SK-N-SH (cell line): ENCODE results near the gene S100A10. TPM values are rescaled to one million over a fixed set of nuclear protein-coding genes. Genes with fewer than 3 reads are reported as not detected.

Source experiments
- CTCF ChIA-PET: fragments of 300-600, 350-600 bp; formaldehyde crosslinking; extraction: SDS; loops from one replicate; lab custom pipeline; 2021; lab: Yijun Ruan, JAX
- POLR2A ChIA-PET: fragments of 350-600 bp; sonication (Branson Sonifier 250); formaldehyde crosslinking; extraction: SDS; loops from one replicate; lab custom pipeline; 2020; ENCODE audit warnings: antibody characterized with exemption, inconsistent platforms; lab: Yijun Ruan, JAX
- DNase-seq: peaks from one replicate; pipeline ENCODE4 v3.0.0; 2012
- H2AFZ ChIP-seq: fragments of 200-600 bp; sonication (generic); 2 replicates; pipeline ENCODE4 v1.8.1; 2016; ENCODE audit warnings: antibody characterized with exemption, mild to moderate bottlenecking, low read depth
- H3F3A ChIP-seq: fragments of 200-600 bp; sonication (generic); replicated peaks from 2 replicates; pipeline ENCODE3; 2016; ENCODE audit warnings: antibody characterized with exemption, mild to moderate bottlenecking; ENCODE audit not compliant: insufficient read depth
- H3K27ac ChIP-seq, 2 experiments: fragments of 200-500 bp in 1 of 2; fragments of 200-600 bp in 1 of 2; sonication (Bioruptor generic) in 1 of 2; sonication (generic), shearing (Covaris generic) in 1 of 2; 2 replicates each; pipeline versions ENCODE4 v1.5.1 to v1.6.1; 2014 to 2016; ENCODE audit warnings: low read depth in 2 of 2, inconsistent platforms in 1 of 2, low read length in 1 of 2, mild to moderate bottlenecking in 1 of 2, mixed read lengths in 1 of 2
- H3K27me3 ChIP-seq: fragments of 200-600 bp; sonication (generic), shearing (Covaris generic); 2 replicates; pipeline ENCODE4 v1.6.1; 2016; ENCODE audit warnings: mixed run types; ENCODE audit not compliant: insufficient read depth
- H3K36me3 ChIP-seq, 2 experiments: fragments of 200-500 bp in 1 of 2; fragments of 200-600 bp in 1 of 2; sonication (Bioruptor generic) in 1 of 2; sonication (generic) in 1 of 2; replicated peaks in 1 of 2; 2 replicates each; pipeline versions ENCODE3 to v1.5.1; 2014 to 2016; ENCODE audit warnings: low read length in 1 of 2, mild to moderate bottlenecking in 1 of 2; ENCODE audit not compliant: insufficient read depth in 2 of 2, control insufficient read depth in 1 of 2
- H3K4me1 ChIP-seq, 2 experiments: fragments of 200-500 bp in 1 of 2; fragments of 200-600 bp in 1 of 2; sonication (Bioruptor generic) in 1 of 2; sonication (generic), shearing (Covaris generic) in 1 of 2; 2 replicates each; pipeline versions ENCODE4 v1.5.1 to v1.6.1; 2014 to 2016; ENCODE audit warnings: low read depth in 1 of 2, low read length in 1 of 2, mixed run types in 1 of 2; ENCODE audit not compliant: insufficient read depth in 2 of 2, control insufficient read depth in 1 of 2
- H3K4me2 ChIP-seq: fragments of 200-600 bp; sonication (generic), shearing (Covaris generic); 2 replicates; pipeline ENCODE4 v1.6.1; 2017; ENCODE audit warnings: mixed run types
- H3K4me3 ChIP-seq, 2 experiments: fragments of 200-500 bp in 1 of 2; fragments of 200-600 bp in 1 of 2; sonication (Bioruptor generic) in 1 of 2; sonication (generic), shearing (Covaris generic) in 1 of 2; 2 replicates each; pipeline versions ENCODE4 v1.5.1 to v1.8.1; 2014 to 2016; ENCODE audit warnings: low read depth in 2 of 2, inconsistent platforms in 1 of 2, low read length in 1 of 2, mild to moderate bottlenecking in 1 of 2, mixed read lengths in 1 of 2, moderate library complexity in 1 of 2
- H3K79me2 ChIP-seq: fragments of 200-600 bp; sonication (generic); 2 replicates; pipeline ENCODE4 v1.8.1; 2017; ENCODE audit warnings: mild to moderate bottlenecking; ENCODE audit not compliant: insufficient read depth
- H3K9ac ChIP-seq: fragments of 200-600 bp; sonication (generic); 2 replicates; pipeline ENCODE4 v1.6.1; 2017; ENCODE audit warnings: mixed run types
- H3K9me2 ChIP-seq: fragments of 200-600 bp; sonication (generic); 2 replicates; pipeline ENCODE4 v1.6.1; 2017; ENCODE audit warnings: mixed run types
- H3K9me3 ChIP-seq: fragments of 200-600 bp; sonication (generic); 2 replicates; pipeline ENCODE4 v1.6.1; 2017; ENCODE audit warnings: mixed run types, mild to moderate bottlenecking, moderate library complexity
- H4K20me1 ChIP-seq: fragments of 200-600 bp; sonication (generic); 2 replicates; pipeline ENCODE4 v1.6.1; 2017; ENCODE audit warnings: mild to moderate bottlenecking, mixed run types; ENCODE audit not compliant: insufficient read depth
- MXI1 ChIP-seq: IDR thresholded peaks from 2 replicates; pipeline ENCODE4 v1.6.1; 2012; ENCODE audit warnings: mild to moderate bottlenecking, low read depth, low read length, improper control_type of control experiment
- NRF1 ChIP-seq: IDR thresholded peaks from 2 replicates; pipeline ENCODE4 v1.6.1; 2012; ENCODE audit warnings: low read depth, mild to moderate bottlenecking, low read length
- RFX5 ChIP-seq: IDR thresholded peaks from 2 replicates; pipeline ENCODE4 v1.6.1; 2012; ENCODE audit warnings: mild to moderate bottlenecking, improper control_type of control experiment, low read length
- SMC3 ChIP-seq: IDR thresholded peaks from 2 replicates; pipeline ENCODE4 v1.6.1; 2012; ENCODE audit warnings: low read depth, low read length, improper control_type of control experiment
- TEAD4 ChIP-seq: IDR thresholded peaks from 2 replicates; pipeline ENCODE4 v1.4.0; 2012; ENCODE audit warnings: mild to moderate bottlenecking, borderline replicate concordance; ENCODE audit not compliant: insufficient read depth
- USF1 ChIP-seq: IDR thresholded peaks from 2 replicates; pipeline ENCODE4 v1.4.0; 2012; ENCODE audit warnings: low read depth, borderline replicate concordance
- polyA plus RNA-seq, 3 experiments: library from polyadenylated mRNA; depleted of rRNA; stranded (reverse); fragments of >200 nt; gene quantifications; 2 replicates each; pipeline ENCODE4 v1.2.3, GENCODE V29; 2012
- TF ChIP-seq, protein P1 (sequence below): IDR thresholded peaks from 2 replicates; pipeline ENCODE4 v1.6.1; 2012; ENCODE audit warnings: mild to moderate bottlenecking, low read depth, low read length, moderate library complexity
- TF ChIP-seq, protein P2 (sequence below): IDR thresholded peaks from 2 replicates; pipeline ENCODE4 v1.4.0; 2012; ENCODE audit warnings: low read depth, borderline replicate concordance
- TF ChIP-seq, protein P3 (sequence below): fragments of 200-600 bp; sonication (generic); IDR thresholded peaks from 2 replicates; pipeline ENCODE4 v1.6.1; 2017; ENCODE audit warnings: antibody characterized with exemption, mild to moderate bottlenecking, moderate library complexity

The S100A10 gene
- polyA plus RNA-seq, 1 of the 3 experiments (the other 2 are of a cell fraction), result 161 TPM

GRCh38 chr1:152000964-152001630 lies 7.4 kb upstream of the S100A10 start (continued):
- TF ChIP-seq, protein P1, sequence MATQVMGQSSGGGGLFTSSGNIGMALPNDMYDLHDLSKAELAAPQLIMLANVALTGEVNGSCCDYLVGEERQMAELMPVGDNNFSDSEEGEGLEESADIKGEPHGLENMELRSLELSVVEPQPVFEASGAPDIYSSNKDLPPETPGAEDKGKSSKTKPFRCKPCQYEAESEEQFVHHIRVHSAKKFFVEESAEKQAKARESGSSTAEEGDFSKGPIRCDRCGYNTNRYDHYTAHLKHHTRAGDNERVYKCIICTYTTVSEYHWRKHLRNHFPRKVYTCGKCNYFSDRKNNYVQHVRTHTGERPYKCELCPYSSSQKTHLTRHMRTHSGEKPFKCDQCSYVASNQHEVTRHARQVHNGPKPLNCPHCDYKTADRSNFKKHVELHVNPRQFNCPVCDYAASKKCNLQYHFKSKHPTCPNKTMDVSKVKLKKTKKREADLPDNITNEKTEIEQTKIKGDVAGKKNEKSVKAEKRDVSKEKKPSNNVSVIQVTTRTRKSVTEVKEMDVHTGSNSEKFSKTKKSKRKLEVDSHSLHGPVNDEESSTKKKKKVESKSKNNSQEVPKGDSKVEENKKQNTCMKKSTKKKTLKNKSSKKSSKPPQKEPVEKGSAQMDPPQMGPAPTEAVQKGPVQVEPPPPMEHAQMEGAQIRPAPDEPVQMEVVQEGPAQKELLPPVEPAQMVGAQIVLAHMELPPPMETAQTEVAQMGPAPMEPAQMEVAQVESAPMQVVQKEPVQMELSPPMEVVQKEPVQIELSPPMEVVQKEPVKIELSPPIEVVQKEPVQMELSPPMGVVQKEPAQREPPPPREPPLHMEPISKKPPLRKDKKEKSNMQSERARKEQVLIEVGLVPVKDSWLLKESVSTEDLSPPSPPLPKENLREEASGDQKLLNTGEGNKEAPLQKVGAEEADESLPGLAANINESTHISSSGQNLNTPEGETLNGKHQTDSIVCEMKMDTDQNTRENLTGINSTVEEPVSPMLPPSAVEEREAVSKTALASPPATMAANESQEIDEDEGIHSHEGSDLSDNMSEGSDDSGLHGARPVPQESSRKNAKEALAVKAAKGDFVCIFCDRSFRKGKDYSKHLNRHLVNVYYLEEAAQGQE, result no peak
- no peak for TF ChIP-seq NRF1
- TF ChIP-seq, protein P2, sequence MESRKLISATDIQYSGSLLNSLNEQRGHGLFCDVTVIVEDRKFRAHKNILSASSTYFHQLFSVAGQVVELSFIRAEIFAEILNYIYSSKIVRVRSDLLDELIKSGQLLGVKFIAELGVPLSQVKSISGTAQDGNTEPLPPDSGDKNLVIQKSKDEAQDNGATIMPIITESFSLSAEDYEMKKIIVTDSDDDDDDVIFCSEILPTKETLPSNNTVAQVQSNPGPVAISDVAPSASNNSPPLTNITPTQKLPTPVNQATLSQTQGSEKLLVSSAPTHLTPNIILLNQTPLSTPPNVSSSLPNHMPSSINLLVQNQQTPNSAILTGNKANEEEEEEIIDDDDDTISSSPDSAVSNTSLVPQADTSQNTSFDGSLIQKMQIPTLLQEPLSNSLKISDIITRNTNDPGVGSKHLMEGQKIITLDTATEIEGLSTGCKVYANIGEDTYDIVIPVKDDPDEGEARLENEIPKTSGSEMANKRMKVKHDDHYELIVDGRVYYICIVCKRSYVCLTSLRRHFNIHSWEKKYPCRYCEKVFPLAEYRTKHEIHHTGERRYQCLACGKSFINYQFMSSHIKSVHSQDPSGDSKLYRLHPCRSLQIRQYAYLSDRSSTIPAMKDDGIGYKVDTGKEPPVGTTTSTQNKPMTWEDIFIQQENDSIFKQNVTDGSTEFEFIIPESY, result no peak
- TF ChIP-seq, all 33 proteins: peak for 0

DNA sequence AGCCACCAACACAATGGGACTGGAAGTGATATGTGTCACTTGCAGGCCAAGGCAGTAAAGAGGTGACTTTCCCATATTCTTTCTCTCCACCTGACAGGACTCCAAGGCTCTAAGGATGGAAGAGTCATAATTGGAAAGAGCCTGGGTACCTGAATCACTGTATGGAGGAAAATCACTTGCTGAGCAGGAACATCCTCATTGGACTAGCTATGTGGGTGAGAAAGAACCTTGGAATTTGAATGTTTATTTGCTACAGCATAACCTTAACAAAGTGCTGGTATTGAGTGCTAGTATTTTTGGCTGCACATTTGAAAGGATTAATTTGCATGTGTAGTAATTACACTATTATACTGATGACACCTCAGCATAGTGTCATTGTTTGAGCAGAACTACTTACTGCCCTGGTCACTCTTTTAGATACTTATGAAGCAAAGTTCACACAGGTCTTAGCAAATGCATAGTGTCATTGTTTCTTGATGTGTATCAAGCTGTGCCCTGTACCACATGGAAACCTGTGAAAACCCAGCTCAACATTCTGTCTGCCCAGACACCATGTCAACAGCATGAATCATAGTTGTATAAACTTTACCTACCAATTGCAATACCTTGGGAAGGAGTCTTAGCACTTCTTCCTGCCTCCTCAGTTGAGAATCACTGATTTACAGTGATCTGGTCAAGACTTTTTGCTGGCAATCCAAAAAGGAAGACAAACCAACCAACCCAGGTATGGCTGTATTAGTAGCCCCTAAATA lies 5.1 kb upstream of the S100A10 start:
- H3F3A ChIP-seq, result peaks cover 25% of the 10 kb centered on the region
- peaks cover 4% of the 10 kb centered on the region; the same call in 1 of the 2 replicates for H4K20me1 ChIP-seq
- H3K4me1 ChIP-seq, result peaks cover 4 to 8% of the 10 kb centered on the region in 2 experiments; a peak in 3 of 4 replicates
- H3K4me3 ChIP-seq, result no peak overlapping the region
- TF ChIP-seq USF1 (no peak), TEAD4 (no peak), MXI1 (no peak), RFX5 (no peak), SMC3 (no peak), NRF1 (no peak)
- TF ChIP-seq, protein P3, sequence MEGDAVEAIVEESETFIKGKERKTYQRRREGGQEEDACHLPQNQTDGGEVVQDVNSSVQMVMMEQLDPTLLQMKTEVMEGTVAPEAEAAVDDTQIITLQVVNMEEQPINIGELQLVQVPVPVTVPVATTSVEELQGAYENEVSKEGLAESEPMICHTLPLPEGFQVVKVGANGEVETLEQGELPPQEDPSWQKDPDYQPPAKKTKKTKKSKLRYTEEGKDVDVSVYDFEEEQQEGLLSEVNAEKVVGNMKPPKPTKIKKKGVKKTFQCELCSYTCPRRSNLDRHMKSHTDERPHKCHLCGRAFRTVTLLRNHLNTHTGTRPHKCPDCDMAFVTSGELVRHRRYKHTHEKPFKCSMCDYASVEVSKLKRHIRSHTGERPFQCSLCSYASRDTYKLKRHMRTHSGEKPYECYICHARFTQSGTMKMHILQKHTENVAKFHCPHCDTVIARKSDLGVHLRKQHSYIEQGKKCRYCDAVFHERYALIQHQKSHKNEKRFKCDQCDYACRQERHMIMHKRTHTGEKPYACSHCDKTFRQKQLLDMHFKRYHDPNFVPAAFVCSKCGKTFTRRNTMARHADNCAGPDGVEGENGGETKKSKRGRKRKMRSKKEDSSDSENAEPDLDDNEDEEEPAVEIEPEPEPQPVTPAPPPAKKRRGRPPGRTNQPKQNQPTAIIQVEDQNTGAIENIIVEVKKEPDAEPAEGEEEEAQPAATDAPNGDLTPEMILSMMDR, result no peak
- TF ChIP-seq, all 33 proteins: peak for 0
- Histone ChIP-seq H3K9ac (no peak overlapping the region), H3K4me2 (no peak overlapping the region), H3K9me2 (no peaks in the 10 kb centered on the region), H3K9me3 (no peaks in the 10 kb centered on the region), H3K36me3 (no peaks in the 10 kb centered on the region), H3K79me2 (no peaks in the 10 kb centered on the region), H3K27ac (no peak overlapping the region), H3K27me3 (peaks cover 15% of the 10 kb centered on the region), H2AFZ (no peak overlapping the region)
- ChIA-PET POLR2A (no interaction called here), CTCF (interaction anchor here (0.8 to 8.2 kb wide), 6 partner anchors 11 to 109 kb away, joined by 3 to 172 read pairs (median 4); no protein-coding TSS in a partner anchor)
- DNase-seq, result no peak
